ENCODE measurements around the gene FXYD5.

FXYD5 gene

DNA sequence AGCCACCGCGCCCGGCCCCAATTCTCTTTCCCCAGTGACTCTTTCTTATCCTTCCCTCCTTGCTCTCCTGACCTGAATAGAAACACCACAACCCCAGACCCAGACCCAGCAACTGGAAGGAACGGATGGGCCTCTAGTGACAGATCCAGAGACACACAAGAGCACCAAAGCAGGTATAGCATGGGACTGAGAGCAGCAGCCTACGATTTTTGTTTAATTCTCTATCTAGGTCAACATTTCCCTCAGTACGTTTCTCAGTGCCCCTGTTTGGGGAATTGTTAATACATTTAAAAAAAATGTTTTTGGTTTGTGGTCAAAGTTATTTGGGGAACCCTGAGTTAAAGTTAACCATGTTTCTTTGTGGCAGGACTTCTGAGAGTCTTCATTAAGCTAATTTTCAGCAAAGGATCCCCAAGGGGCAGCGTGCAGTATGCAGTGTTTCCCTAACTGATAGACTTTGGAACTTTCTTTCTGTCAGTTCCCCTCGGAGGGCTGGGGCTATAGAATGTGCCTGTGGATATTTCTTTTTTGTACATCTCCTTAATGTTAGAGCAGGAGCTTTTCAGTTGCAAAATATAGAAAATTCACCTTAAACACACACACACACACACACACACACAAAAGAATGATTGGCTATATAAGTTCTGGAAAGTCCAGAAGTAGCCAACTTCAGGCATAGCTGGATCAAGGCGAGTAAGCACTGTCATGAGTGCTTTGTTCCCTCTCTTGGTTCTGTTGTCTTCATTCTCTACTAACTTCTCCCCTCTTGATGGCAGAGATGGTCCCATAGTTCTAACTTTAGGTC lies 6.3 kb downstream of the FXYD5 start:
- no peak for DNase-seq

- no peak for DNase-seq
Observed at GRCh38 chr19:35161434-35161743, 6.9 kb downstream of the FXYD5 start.

GRCh38 chr19:35162471-35163326 lies 8.2 kb downstream of the FXYD5 start:
- no peak for DNase-seq

DNA sequence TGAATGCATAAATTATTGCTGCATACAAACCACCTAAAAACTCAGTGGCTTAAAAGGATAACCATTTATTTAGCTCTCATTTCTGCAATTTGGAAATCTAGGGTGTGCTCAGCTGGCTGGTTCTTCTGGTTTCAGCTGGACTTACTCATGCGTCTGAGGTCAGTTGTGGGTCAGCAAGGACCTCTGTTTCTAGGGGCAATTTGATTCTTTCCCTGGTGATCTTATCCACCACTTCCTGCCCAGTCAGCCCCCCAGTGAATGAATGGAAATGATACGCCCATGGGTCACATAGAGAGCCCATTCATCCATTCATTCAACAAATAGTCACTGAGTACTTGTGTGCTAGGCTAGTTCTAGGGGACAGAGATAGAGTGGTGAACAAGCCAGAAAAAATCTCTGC lies 9.9 kb downstream of the FXYD5 start:
- DNase-seq, result no peak

DNA sequence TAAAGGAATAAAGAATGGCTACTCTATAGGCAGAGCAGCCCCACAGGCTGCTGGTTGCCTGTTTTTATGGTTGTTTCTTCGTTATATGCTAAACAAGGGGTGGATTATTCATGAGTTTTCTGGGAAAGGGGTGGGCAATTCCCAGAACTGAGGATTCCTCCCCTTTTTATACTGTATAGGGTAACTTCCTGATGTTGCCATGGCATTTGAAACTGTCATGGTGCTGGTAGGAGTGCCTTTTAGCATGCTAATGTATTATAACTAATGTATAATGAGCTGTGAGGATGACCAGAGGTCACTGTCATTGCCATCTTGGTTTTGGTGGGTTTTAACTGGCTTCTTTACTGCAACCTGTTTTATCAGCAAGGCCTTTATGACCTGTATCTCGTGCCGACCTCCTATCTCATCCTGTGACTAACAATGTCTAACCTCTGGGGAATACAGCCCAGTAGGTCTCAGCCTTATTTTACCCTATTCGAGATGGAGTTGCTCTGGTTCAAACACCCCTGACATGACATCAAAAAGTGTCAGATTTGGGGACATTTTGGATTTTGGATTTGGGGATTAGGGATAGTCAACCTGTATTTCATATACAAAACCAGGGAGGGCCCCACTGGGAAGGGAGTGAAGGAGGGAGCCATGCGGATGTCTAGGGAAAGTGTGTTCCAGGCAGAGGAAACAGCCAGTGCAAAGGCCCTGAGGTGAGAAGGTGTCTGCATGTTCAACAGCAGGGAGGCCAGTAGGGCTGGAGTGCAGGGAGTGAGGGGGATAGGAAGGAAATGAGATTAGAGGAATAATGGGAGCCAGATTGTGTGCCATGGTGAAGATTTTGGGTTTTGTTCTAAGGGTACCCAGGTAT lies 10.9 kb downstream of the FXYD5 start:
- no peak for DNase-seq

DNA sequence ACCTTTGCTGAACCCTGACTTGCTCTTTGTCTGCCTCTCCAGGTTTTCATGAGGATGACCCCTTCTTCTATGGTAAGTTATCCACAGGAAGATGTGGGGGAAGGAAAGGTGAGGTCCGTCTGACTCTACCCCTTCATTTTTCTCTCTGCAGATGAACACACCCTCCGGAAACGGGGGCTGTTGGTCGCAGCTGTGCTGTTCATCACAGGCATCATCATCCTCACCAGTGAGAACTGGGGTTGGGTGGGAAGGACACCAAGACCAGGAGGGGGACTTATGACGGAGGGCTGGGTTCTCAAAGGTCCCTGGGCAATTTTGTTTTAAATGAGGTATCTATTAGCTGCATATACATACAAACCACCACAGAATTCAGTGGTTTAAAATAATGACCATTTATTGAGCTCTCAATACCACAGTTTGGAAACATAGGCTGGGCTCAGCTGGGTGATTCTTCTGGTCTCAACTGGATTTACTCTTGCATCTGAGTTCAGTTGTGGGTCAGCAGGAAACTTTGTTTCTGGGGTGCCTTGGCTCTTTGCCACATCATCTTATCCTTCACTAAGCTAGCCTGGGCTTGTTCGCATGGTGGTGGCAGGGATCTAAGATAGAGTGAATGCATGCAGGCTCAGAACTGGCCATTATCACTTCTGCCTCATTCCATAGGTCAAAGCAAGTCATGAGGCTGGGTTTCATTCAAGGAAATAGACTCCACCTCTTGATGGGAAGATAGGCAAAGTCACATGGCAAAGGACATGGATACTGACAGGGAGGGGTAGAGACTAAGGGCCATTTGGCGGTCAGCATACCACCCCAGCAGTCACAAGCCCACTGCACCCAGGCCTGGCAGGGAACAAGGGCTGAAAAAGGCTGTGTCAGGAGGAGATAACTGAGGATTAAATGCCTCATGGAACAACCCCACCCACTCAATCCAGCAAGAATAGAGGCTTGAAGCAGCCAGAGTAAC lies 11.8 kb downstream of the FXYD5 start:
- DNase-seq, result no peak

DNA sequence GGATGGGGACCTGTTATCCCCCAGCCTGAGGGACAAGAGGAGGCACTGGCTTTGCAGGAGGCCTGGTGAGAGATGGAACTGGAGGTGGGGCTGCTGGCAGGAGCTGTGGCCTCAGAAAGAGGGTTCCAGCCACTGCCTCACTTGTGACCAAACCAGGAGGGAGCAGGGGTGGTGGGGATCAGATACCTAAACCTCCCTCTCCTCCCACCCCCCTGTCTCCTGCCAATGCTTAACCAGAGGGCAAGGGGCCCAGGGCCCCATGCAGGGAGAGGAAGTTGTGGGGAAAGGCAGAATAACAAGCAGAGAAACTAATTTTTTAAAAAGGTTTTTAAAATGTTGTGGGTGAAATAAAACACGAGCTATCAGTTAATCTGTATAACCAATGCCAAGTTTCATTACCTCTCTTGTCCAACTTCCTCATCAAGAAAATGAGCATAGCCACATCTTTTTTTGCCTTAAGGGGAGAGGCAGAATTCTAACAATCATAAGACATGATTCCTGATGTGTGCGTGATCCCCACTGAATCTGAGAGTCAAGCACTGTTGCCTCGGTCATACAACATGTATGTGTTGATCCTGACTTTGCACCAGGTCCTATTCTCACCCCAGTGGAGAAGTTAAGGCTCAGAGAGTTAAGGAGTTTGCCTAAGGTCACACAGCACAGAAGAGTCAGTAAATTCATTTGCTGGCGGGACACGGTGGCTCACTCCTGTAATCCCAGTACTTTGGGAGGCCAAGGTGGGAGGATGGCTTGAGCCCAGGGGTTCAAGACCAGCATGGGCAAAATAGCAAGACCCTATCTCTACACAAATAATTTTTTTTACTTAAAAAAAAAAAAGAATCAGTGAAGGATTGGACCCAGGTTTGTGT lies 12.9 kb downstream of the FXYD5 start:
- DNase-seq, result no peak

DNA sequence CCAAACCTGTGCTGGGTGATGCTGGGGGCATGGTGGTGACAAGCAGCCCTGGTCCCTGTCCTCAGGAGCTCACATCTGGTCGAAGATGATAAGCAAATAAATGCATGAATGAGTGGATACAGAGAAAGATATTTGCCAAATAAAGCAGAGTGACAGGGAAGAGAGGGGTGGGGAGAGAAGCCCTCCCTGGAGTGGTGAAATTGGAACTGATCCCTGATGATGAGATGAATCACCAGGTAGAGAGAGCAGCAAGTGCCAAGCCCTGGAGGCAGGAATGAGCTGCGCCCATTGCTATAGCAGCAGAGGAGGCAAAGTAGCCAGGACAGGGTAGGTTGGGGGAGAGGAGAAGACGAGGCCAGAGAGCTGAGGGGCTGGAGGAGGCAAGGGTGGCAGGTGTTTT lies 13.7 kb downstream of the FXYD5 start:
- no peak for DNase-seq

DNA sequence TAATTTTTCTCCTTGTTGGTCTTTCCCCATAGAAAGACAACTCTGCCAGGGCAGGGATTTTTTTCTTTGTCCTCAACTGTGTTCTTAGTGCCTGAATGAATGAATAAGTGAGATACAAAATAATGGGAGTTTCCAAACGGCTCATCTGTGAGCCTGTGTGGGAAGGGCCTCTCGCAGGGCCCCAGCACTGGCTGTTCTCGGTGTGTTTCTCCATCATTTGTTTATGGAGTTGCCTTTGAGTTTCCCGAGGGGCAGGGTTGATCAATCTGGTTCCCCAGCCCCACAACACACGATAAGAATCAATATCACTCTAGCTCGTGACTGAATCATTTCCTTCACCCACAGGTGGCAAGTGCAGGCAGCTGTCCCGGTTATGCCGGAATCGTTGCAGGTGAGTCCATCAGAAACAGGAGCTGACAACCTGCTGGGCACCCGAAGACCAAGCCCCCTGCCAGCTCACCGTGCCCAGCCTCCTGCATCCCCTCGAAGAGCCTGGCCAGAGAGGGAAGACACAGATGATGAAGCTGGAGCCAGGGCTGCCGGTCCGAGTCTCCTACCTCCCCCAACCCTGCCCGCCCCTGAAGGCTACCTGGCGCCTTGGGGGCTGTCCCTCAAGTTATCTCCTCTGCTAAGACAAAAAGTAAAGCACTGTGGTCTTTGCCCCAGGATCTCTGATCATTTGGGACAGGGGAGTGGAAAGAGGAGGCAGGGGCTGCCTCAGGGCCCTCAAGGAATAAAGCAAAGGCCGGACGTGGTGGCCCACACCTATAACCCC lies 14.9 kb downstream of the FXYD5 start:
- no peak for DNase-seq

GRCh38 chr19:35170359-35171061 lies 16.0 kb downstream of the FXYD5 start:
- no peak for DNase-seq

DNA sequence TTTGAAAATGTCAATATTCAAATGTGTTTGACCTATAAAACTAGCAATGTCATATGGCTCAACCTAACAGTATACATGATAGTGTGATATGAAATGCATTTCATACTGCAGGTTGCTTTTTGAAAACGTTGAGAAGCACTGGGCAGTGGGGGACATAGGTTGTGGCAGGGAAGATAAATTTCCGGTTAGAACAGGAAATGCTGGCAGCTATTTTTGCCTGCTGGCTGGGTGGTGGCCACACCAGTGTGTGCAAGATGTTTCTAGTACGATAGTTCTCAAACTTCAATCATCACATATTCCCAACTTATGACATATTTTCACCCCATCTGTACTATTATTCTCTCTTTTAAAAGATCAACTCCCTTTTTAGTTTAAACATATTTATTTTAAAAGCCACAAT lies 17.2 kb downstream of the FXYD5 start:
- no peak for DNase-seq

DNA sequence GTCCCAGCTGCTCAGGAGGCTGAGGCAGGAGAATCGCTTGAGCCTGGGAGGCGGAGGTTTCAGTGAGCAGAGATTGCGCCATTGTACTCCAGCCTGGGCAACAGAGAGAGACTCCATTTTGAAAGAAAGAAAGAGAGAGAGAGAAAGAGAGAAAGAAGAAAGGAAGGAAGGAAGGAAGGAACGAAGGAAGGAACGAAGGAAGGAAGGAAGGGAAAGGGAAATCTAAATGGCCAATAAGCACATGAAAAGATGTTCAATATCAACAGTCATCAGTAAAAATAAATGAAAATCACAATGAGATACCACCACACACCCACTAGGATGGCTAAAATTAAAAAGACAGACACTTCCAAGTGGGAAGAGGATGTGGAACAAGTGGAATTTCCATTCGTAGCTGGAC lies 19.7 kb downstream of the FXYD5 start:
- DNase-seq, result no peak

- no peak for DNase-seq
Observed at GRCh38 chr19:35176181-35176570, 21.6 kb downstream of the FXYD5 start.

GRCh38 chr19:35177377-35178274 lies 23.1 kb downstream of the FXYD5 start:
- no peak for DNase-seq

DNA sequence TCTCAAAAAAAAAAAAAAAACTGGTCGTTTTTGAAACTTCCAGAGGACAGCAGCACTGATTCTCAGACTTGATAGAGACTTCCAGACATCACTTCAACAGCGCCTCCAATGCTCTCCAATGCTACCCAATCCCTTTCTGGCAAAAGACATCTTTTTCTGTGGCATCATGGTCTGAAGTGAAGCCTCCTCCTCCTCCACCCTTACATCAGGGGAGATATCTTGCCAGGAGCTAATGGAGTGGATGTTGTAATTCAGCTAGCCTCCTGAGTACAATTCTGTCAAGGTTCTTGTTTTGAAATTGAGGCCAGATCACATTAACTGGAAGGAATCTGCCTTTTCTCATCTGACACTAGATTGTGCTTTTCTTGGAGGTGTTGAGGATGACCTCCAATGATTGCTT lies 24.2 kb downstream of the FXYD5 start:
- DNase-seq, result no peak

GRCh38 chr19:35179830-35180229 lies 25.3 kb downstream of the FXYD5 start:
- no peak for DNase-seq

DNA sequence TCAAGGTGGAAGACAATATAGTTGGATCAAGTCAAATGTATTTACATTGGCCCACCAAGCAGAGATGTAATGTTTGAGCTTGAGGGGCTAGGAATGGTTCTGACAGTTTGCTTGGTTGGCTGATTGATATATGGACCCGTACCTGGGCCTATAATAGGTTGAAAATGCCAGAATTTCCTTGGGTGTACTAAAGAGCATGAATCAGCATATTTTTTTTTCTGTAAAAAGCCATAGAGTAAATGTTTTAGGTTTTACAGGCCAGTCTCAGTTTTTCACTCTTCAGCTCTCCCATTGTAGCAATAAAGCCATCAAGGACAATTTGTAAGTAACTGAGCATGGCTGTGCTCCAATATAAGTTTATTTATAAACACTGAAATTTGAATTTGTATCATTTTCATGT lies 26.9 kb downstream of the FXYD5 start:
- no peak for DNase-seq

DNA sequence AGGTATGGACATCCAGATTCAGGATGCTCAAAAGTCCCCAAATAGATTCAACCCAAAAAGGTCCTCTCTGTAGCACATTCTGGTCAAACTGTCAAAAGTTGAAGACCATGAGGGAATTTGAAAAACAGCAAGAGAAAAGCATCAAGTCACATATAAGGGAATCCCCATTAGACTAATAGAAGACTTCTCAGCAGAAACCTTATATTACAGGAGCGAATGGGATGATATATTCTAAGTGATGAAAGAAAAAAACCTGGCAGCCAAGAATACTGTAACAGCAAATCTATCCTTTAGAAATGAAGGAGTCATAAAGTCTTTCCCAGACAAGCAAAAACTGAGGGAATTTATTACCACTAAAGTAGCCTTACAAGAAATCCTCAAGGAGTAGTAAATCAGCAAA lies 29.7 kb downstream of the FXYD5 start:
- DNase-seq, result no peak

DNA sequence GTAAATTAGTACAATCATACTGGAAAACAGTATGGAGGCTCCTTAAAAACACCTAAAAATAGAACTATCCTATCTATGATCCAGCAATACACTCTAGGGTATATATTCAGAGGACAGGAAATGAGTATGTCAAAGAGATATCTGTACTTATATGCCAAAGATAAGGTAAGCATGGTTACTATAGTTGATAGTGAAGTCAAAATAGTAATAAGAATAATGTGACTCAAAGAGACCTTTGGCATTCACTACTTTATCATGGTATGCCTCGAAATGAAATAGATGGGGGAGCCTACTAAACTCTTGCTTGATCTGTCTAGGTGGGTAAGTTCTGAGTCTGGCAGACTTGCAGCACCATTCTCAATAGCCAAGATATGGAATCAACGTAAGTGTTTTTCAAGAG lies 30.3 kb downstream of the FXYD5 start:
- no peak for DNase-seq
